OCI-LY7 (cell line): ENCODE results near the gene MRPL20.

Experiments used
- EZH2phosphoT487 ChIP-seq: fragments of 200-600 bp; sonication (generic); IDR thresholded peaks from 2 replicates; pipeline ENCODE4 v1.6.1; 2018; ENCODE audit warnings: low read depth, borderline replicate concordance, mild to moderate bottlenecking, mixed run types, antibody characterized with exemption, low read length, moderate library complexity, mixed read lengths
- TF ChIP-seq, protein P1 (sequence below): fragments of 200-600 bp; sonication (generic); conservative IDR thresholded peaks from 2 replicates; pipeline ENCODE4 v1.5.1; 2014; ENCODE audit warnings: mild to moderate bottlenecking, antibody characterized with exemption, low read length, moderate library complexity, mixed read lengths

DNA sequence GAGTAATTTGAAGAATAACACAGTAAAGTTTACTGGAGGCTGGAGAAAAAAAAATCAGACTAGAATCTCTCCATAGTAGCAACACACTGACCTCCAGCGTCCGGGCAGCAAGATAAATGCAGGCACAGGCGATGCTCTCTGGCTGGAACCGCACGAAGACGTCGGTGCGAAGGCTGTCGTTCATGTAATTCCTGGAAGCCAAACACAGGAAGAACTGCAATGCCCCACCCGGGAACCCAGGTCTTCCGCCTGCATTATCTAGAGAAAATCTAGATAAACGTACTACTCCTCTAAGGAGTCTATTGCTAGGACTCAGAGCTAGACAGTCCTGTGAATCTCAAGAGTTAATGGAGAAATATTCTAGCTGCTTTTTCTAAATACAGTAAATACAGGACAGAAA is 16.4 kb downstream of the MRPL20 start:
- TF ChIP-seq, protein P1, sequence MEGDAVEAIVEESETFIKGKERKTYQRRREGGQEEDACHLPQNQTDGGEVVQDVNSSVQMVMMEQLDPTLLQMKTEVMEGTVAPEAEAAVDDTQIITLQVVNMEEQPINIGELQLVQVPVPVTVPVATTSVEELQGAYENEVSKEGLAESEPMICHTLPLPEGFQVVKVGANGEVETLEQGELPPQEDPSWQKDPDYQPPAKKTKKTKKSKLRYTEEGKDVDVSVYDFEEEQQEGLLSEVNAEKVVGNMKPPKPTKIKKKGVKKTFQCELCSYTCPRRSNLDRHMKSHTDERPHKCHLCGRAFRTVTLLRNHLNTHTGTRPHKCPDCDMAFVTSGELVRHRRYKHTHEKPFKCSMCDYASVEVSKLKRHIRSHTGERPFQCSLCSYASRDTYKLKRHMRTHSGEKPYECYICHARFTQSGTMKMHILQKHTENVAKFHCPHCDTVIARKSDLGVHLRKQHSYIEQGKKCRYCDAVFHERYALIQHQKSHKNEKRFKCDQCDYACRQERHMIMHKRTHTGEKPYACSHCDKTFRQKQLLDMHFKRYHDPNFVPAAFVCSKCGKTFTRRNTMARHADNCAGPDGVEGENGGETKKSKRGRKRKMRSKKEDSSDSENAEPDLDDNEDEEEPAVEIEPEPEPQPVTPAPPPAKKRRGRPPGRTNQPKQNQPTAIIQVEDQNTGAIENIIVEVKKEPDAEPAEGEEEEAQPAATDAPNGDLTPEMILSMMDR: no peak
- no peak for TF ChIP-seq EZH2phosphoT487
